ENCODE results near the gene GAGE12D. TPM values are rescaled to one million over a fixed set of nuclear protein-coding genes. Genes with fewer than 3 reads are reported as not detected.

GAGE12D gene
- total RNA-seq, 6 experiments from 2014 or later = not detected

Small RNA genes lying within 50 kb of the gene (small RNA-seq; reads per million reads assigned to genes)
- 0 reads per million in 2 experiments for gene GAGE12B

Other genes starting within 250 kb of the GAGE12D start
- gene GAGE10, start 238.1 kb upstream of the GAGE12D start, total RNA-seq = not detected
- gene GAGE12J, start 219.7 kb upstream of the GAGE12D start, total RNA-seq = not detected
- gene GAGE13, start 210.2 kb upstream of the GAGE12D start, total RNA-seq = not detected
- not detected for gene GAGE12C, start 9.6 kb upstream of the GAGE12D start, total RNA-seq
- not detected for gene GAGE12E, start 9.6 kb downstream of the GAGE12D start, total RNA-seq
- not detected for gene GAGE12F, start 19.1 kb downstream of the GAGE12D start, total RNA-seq
- gene GAGE12G, start 28.7 kb downstream of the GAGE12D start, total RNA-seq = not detected
- gene GAGE12H, start 38.2 kb downstream of the GAGE12D start, total RNA-seq = not detected
- not detected for gene GAGE2A, start 47.8 kb downstream of the GAGE12D start, total RNA-seq
- gene GAGE1, start 57.3 kb downstream of the GAGE12D start, total RNA-seq = not detected
- not detected for gene PAGE1, start 154.3 kb downstream of the GAGE12D start, total RNA-seq